Measurements from ENCODE around the gene KRT82.

KRT82 gene

GRCh38 chr12:52437508-52437907 is 31.4 kb upstream of the KRT82 start:
- TF ChIP-seq, protein P1, sequence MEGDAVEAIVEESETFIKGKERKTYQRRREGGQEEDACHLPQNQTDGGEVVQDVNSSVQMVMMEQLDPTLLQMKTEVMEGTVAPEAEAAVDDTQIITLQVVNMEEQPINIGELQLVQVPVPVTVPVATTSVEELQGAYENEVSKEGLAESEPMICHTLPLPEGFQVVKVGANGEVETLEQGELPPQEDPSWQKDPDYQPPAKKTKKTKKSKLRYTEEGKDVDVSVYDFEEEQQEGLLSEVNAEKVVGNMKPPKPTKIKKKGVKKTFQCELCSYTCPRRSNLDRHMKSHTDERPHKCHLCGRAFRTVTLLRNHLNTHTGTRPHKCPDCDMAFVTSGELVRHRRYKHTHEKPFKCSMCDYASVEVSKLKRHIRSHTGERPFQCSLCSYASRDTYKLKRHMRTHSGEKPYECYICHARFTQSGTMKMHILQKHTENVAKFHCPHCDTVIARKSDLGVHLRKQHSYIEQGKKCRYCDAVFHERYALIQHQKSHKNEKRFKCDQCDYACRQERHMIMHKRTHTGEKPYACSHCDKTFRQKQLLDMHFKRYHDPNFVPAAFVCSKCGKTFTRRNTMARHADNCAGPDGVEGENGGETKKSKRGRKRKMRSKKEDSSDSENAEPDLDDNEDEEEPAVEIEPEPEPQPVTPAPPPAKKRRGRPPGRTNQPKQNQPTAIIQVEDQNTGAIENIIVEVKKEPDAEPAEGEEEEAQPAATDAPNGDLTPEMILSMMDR (IDR thresholded peaks at IDR 0.05; ENCODE audit: low read depth, low read length, missing control alignments), result no peak
- H3K27ac ChIP-seq, result no peak overlapping the region
- H3K4me3 ChIP-seq (ENCODE audit: low read depth, low read length), result no peak overlapping the region
- H3K36me3 ChIP-seq (replicated peaks), result no peaks in the 10 kb centered on the region
- H3K27me3 ChIP-seq (replicated peaks), result no peaks in the 10 kb centered on the region
- no peak for DNase-seq
- in situ Hi-C loops (cut with HindIII; ENCODE audit: low pct_ligation_motif_present, low sequenced_read_pairs), result no loop called here

GRCh38 chr12:52436828-52437474 is 30.8 kb upstream of the KRT82 start:
- Histone ChIP-seq H3K27ac (no peak overlapping the region), H3K27me3 (replicated peaks) (no peaks in the 10 kb centered on the region), H3K36me3 (replicated peaks) (no peaks in the 10 kb centered on the region), H3K4me3 (ENCODE audit: low read depth, low read length) (no peak overlapping the region)
- TF ChIP-seq, protein P1 (IDR thresholded peaks at IDR 0.05; ENCODE audit: low read depth, low read length, missing control alignments), result no peak
- in situ Hi-C loops (cut with HindIII; ENCODE audit: low pct_ligation_motif_present, low sequenced_read_pairs), result no loop called here
- no peak for DNase-seq

GRCh38 chr12:52436000-52436827 is 30.1 kb upstream of the KRT82 start:
- in situ Hi-C loops (cut with HindIII; ENCODE audit: low pct_ligation_motif_present, low sequenced_read_pairs), result no loop called here
- H3K27ac ChIP-seq, result no peak overlapping the region
- DNase-seq, result no peak
- no peak overlapping the region for H3K4me3 ChIP-seq (ENCODE audit: low read depth, low read length)
- no peaks in the 10 kb centered on the region for H3K36me3 ChIP-seq (replicated peaks)
- H3K27me3 ChIP-seq (replicated peaks), result peaks cover 3% of the 10 kb centered on the region
- TF ChIP-seq, protein P1 (IDR thresholded peaks at IDR 0.05; ENCODE audit: low read depth, low read length, missing control alignments), result no peak

GRCh38 chr12:52435659-52435999 is 29.5 kb upstream of the KRT82 start:
- peaks cover 4% of the 10 kb centered on the region for H3K27me3 ChIP-seq (replicated peaks)
- in situ Hi-C loops (cut with HindIII; ENCODE audit: low pct_ligation_motif_present, low sequenced_read_pairs), result no loop called here
- no peak overlapping the region for H3K4me3 ChIP-seq (ENCODE audit: low read depth, low read length)
- no peaks in the 10 kb centered on the region for H3K36me3 ChIP-seq (replicated peaks)
- H3K27ac ChIP-seq, result no peak overlapping the region
- TF ChIP-seq, protein P1 (IDR thresholded peaks at IDR 0.05; ENCODE audit: low read depth, low read length, missing control alignments), result no peak
- no peak for DNase-seq

- in situ Hi-C loops (cut with HindIII; ENCODE audit: low pct_ligation_motif_present, low sequenced_read_pairs), result no loop called here
- TF ChIP-seq, protein P1 (IDR thresholded peaks at IDR 0.05; ENCODE audit: low read depth, low read length, missing control alignments), result no peak
- no peaks in the 10 kb centered on the region for H3K36me3 ChIP-seq (replicated peaks)
- no peak for DNase-seq
- H3K4me3 ChIP-seq (ENCODE audit: low read depth, low read length), result no peak overlapping the region
- H3K27me3 ChIP-seq (replicated peaks), result peaks cover 4% of the 10 kb centered on the region
- H3K27ac ChIP-seq, result no peak overlapping the region
Observed at GRCh38 chr12:52434760-52435530, 28.8 kb upstream of the KRT82 start.

All from brain microvascular endothelial cell (primary cell).